ENCODE results near the gene DSTYK. TPM values are rescaled to one million over a fixed set of nuclear protein-coding genes. Genes with fewer than 3 reads are reported as not detected.
"Not testable (repeated sequence)": the region's sequence is repeated elsewhere in the genome, so short reads cannot be mapped to it uniquely, and the experiment has no call there.

DSTYK gene
- total RNA-seq, 1 donor from 2014 or later = 12.7 TPM

- no peak overlapping the region for H3K4me3 ChIP-seq
- no peak overlapping the region for H3K27ac ChIP-seq
- H3K36me3 ChIP-seq = peaks cover 13% of the 10 kb centered on the region
- peaks cover 36% of the 10 kb centered on the region for H3K4me1 ChIP-seq
- ATAC-seq (no peak), DNase-seq (no peak)
- TF ChIP-seq CTCF (IDR thresholded peaks at IDR 0.05) = no peak
- intact Hi-C loops (cut with DNase I) = no loop called here
- H3K27me3 ChIP-seq = no peaks in the 10 kb centered on the region
- H3K9me3 ChIP-seq = no peaks in the 10 kb centered on the region
Measured at GRCh38 chr1:205188098-205188497, 23.4 kb downstream of the DSTYK start.

GRCh38 chr1:205187420-205187819 lies 24.1 kb downstream of the DSTYK start:
- ATAC-seq (no peak), DNase-seq (no peak)
- no peaks in the 10 kb centered on the region for H3K27me3 ChIP-seq
- TF ChIP-seq CTCF (IDR thresholded peaks at IDR 0.05) = no peak
- no peak overlapping the region for H3K27ac ChIP-seq
- H3K4me1 ChIP-seq = peaks cover 41% of the 10 kb centered on the region
- intact Hi-C loops (cut with DNase I) = no loop called here
- H3K36me3 ChIP-seq = peaks cover 13% of the 10 kb centered on the region
- H3K4me3 ChIP-seq = no peak overlapping the region
- H3K9me3 ChIP-seq = no peaks in the 10 kb centered on the region

- peaks cover 29% of the 10 kb centered on the region for H3K4me1 ChIP-seq
- intact Hi-C loops (cut with DNase I) = no loop called here
- DNase-seq (no peak), ATAC-seq (no peak)
- no peaks in the 10 kb centered on the region for H3K27me3 ChIP-seq
- no peak overlapping the region for H3K27ac ChIP-seq
- no peak for TF ChIP-seq CTCF (IDR thresholded peaks at IDR 0.05)
- no peak overlapping the region for H3K4me3 ChIP-seq
- no peaks in the 10 kb centered on the region for H3K9me3 ChIP-seq
- peaks cover 13% of the 10 kb centered on the region for H3K36me3 ChIP-seq
Measured at GRCh38 chr1:205186191-205186590, 25.3 kb downstream of the DSTYK start.

- Histone ChIP-seq H3K4me1 (peaks cover 19% of the 10 kb centered on the region), H3K27ac (no peak overlapping the region), H3K36me3 (peaks cover 13% of the 10 kb centered on the region), H3K27me3 (no peaks in the 10 kb centered on the region), H3K4me3 (no peak overlapping the region), H3K9me3 (no peaks in the 10 kb centered on the region)
- no peak for ATAC-seq
- intact Hi-C loops (cut with DNase I) = no loop called here
- no peak for DNase-seq
- no peak for TF ChIP-seq CTCF (IDR thresholded peaks at IDR 0.05)
Measured at GRCh38 chr1:205183676-205184335, 27.7 kb downstream of the DSTYK start.

GRCh38 chr1:205182930-205183329 lies 28.6 kb downstream of the DSTYK start:
- DNase-seq (no peak), ATAC-seq (no peak)
- Histone ChIP-seq H3K4me1 (peaks cover 19% of the 10 kb centered on the region), H3K27me3 (no peaks in the 10 kb centered on the region), H3K9me3 (no peaks in the 10 kb centered on the region), H3K27ac (no peak overlapping the region), H3K36me3 (peaks cover 13% of the 10 kb centered on the region), H3K4me3 (no peak overlapping the region)
- TF ChIP-seq CTCF (IDR thresholded peaks at IDR 0.05) = no peak
- intact Hi-C loops (cut with DNase I) = no loop called here

- ATAC-seq; DNase-seq; intact Hi-C loops (cut with DNase I); H3K27ac ChIP-seq; H3K9me3 ChIP-seq; H3K36me3 ChIP-seq; H3K4me3 ChIP-seq; H3K27me3 ChIP-seq: not testable (repeated sequence)
- peaks cover 17% of the 10 kb centered on the region for H3K4me1 ChIP-seq
Measured at GRCh38 chr1:205180331-205180730, 31.2 kb downstream of the DSTYK start.

Measured in upper lobe of right lung (tissue), 1 donor.